Stimulated activated naive CD8-positive, alpha-beta T cell treated with anti-CD3 and anti-CD28 coated beads, Interleukin-15, Interleukin-2, amounts not matched to agents 100 ng/mL and 50 ng/mL, for 24 hours (primary cell): Measurements from ENCODE around the gene C6.
"Not testable (repeated sequence)": the region's sequence is repeated elsewhere in the genome, so short reads cannot be mapped to it uniquely, and the experiment has no call there.

Experiments used
- H3K27ac Mint-ChIP-seq: one replicate; pipeline ENCODE4 v1.8.0; 2021; ENCODE audit warnings: mild to moderate bottlenecking, mixed read lengths
- H3K27me3 Mint-ChIP-seq: one replicate; pipeline ENCODE4 v1.8.0; 2021; ENCODE audit warnings: mixed read lengths
- H3K36me3 Mint-ChIP-seq: one replicate; pipeline ENCODE4 v1.8.0; 2021; ENCODE audit warnings: low read depth, mixed read lengths
- H3K4me1 Mint-ChIP-seq: one replicate; pipeline ENCODE4 v1.8.0; 2021; ENCODE audit warnings: low read depth, mixed read lengths
- H3K4me3 Mint-ChIP-seq: one replicate; pipeline ENCODE4 v1.8.0; 2021; ENCODE audit warnings: mild to moderate bottlenecking, mixed read lengths
- H3K9me3 Mint-ChIP-seq: one replicate; pipeline ENCODE4 v1.8.0; 2021; ENCODE audit warnings: mixed read lengths

Gene C6

GRCh38 chr5:41218929-41219657 is 5.8 kb upstream of the C6 start:
- H3K36me3 Mint-ChIP-seq = no peaks in the 10 kb centered on the region
- H3K9me3 Mint-ChIP-seq = no peaks in the 10 kb centered on the region
- no peak overlapping the region for H3K27ac Mint-ChIP-seq
- no peaks in the 10 kb centered on the region for H3K4me1 Mint-ChIP-seq
- H3K4me3 Mint-ChIP-seq = no peak overlapping the region
- H3K27me3 Mint-ChIP-seq = no peaks in the 10 kb centered on the region

- no peaks in the 10 kb centered on the region for H3K27me3 Mint-ChIP-seq
These were observed 850 bp upstream of the C6 start for GRCh38 chr5:41214182-41214581.

GRCh38 chr5:41212935-41213334 is 397 bp downstream of the C6 start:
- no peaks in the 10 kb centered on the region for H3K27me3 Mint-ChIP-seq
- no peak overlapping the region for H3K27ac Mint-ChIP-seq
- no peaks in the 10 kb centered on the region for H3K4me1 Mint-ChIP-seq
- no peaks in the 10 kb centered on the region for H3K36me3 Mint-ChIP-seq
- H3K9me3 Mint-ChIP-seq = peaks cover 2% of the 10 kb centered on the region
- H3K4me3 Mint-ChIP-seq = no peak overlapping the region

More at GRCh38 chr5:41214182-41214581, 850 bp upstream of the C6 start:
- Mint-ChIP-seq H3K4me1 (no peaks in the 10 kb centered on the region), H3K27ac (no peak overlapping the region), H3K36me3 (no peaks in the 10 kb centered on the region), H3K9me3 (no peaks in the 10 kb centered on the region), H3K4me3 (no peak overlapping the region)

DNA sequence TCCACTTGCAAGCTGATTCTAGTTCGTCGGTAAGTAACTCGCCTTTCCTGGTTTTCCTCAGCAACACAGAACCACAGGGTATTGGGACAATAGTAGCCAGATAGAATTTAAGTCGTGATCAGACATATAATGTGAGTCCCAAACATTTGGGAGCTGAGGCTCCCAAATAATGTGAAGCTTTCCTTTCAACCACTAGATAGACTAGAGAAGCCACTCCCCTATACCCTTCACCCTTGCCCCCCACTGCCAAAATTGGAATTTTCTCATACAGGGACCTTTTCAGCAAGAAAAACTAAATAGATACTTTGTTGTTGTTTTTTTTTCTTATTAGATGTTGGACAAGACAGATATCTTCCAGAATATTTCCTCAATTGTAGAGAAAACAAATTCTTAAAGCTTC is 1.9 kb downstream of the C6 start:
- no peak overlapping the region for H3K4me3 Mint-ChIP-seq
- H3K36me3 Mint-ChIP-seq = no peaks in the 10 kb centered on the region
- H3K27ac Mint-ChIP-seq = no peak overlapping the region
- H3K9me3 Mint-ChIP-seq = peaks cover 8% of the 10 kb centered on the region
- no peaks in the 10 kb centered on the region for H3K27me3 Mint-ChIP-seq
- no peaks in the 10 kb centered on the region for H3K4me1 Mint-ChIP-seq

GRCh38 chr5:41205475-41205874 is 7.9 kb downstream of the C6 start:
- H3K4me1 Mint-ChIP-seq, H3K27me3 Mint-ChIP-seq, H3K4me3 Mint-ChIP-seq, H3K27ac Mint-ChIP-seq, H3K9me3 Mint-ChIP-seq, H3K36me3 Mint-ChIP-seq: not testable (repeated sequence)

GRCh38 chr5:41203033-41203432 is 10.3 kb downstream of the C6 start:
- Mint-ChIP-seq H3K27ac (no peak overlapping the region), H3K27me3 (no peaks in the 10 kb centered on the region), H3K4me3 (no peak overlapping the region), H3K9me3 (peaks cover 9% of the 10 kb centered on the region), H3K36me3 (no peaks in the 10 kb centered on the region), H3K4me1 (no peaks in the 10 kb centered on the region)

- H3K36me3 Mint-ChIP-seq = no peaks in the 10 kb centered on the region
- H3K27me3 Mint-ChIP-seq = no peaks in the 10 kb centered on the region
- H3K27ac Mint-ChIP-seq = no peak overlapping the region
These were observed 12.1 kb downstream of the C6 start for GRCh38 chr5:41201082-41201772.

GRCh38 chr5:41200506-41200905 is 12.8 kb downstream of the C6 start:
- Mint-ChIP-seq H3K36me3 (no peaks in the 10 kb centered on the region), H3K9me3 (no peaks in the 10 kb centered on the region), H3K27ac (no peak overlapping the region), H3K27me3 (no peaks in the 10 kb centered on the region), H3K4me3 (no peak overlapping the region), H3K4me1 (no peaks in the 10 kb centered on the region)

More at GRCh38 chr5:41201082-41201772, 12.1 kb downstream of the C6 start:
- Mint-ChIP-seq H3K9me3 (peaks cover under 1% of the 10 kb centered on the region), H3K4me1 (no peaks in the 10 kb centered on the region), H3K4me3 (no peak overlapping the region)

DNA sequence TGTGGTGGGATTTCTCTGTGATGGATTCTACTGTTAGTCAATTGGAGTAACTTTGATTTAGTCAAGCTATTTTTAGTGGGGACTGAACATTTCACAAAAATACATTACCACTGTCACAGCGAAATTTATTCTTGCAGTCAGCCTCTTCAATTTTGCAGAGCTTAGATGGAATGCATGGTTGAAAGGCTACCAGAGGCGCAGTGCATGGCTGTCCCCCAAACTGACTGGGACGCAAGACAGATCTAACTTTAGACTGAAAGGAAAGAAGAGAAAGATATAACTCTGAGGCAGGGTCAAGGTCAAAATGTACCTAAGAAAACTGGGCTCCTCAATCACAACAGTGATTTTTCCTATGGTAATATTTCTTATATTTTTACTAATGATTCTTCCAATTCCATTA is 13.7 kb downstream of the C6 start:
- Mint-ChIP-seq H3K27ac (no peak overlapping the region), H3K4me3 (no peak overlapping the region), H3K9me3 (no peaks in the 10 kb centered on the region), H3K4me1 (no peaks in the 10 kb centered on the region), H3K36me3 (no peaks in the 10 kb centered on the region), H3K27me3 (no peaks in the 10 kb centered on the region)

DNA sequence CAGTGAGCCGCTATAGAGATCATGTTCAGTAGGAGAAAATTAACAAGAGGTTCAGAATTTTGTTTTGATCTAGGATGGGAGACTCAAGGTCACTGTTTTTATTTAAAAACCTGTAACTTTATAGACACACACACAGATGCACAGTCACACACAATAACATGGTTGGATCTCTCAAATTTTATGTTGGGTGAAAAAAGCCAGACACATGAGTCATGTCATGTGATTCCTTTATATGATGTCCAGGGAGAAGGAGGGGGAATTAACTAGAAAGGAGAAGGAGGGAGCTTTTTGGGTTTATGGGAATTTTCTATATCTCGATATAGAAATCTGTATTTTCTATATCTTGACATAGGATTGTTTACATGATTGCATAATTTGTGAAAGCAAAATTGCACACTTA is 17.1 kb downstream of the C6 start:
- Mint-ChIP-seq H3K27ac (no peak overlapping the region), H3K4me3 (no peak overlapping the region), H3K4me1 (no peaks in the 10 kb centered on the region), H3K9me3 (no peaks in the 10 kb centered on the region), H3K36me3 (no peaks in the 10 kb centered on the region), H3K27me3 (no peaks in the 10 kb centered on the region)

DNA sequence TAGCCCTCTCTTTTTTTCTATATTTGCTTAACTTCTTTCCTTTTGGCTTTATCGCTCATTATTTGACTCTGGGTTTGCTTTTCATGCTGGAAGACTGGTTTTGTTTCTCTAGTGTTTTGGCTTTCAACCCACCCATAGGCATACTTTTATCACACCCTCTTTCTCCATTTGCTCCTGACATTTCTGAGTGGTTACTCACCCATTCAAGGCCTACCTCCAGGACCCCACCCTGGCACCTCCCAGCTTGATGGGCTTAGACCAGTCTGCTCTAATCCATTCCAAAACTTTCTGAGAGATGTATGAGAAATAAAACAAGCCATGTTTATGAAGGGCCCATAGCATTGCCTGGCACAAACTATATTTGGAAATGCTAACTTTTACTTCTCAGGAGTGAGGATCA is 18.1 kb downstream of the C6 start:
- no peaks in the 10 kb centered on the region for H3K4me1 Mint-ChIP-seq
- H3K36me3 Mint-ChIP-seq = no peaks in the 10 kb centered on the region
- no peak overlapping the region for H3K4me3 Mint-ChIP-seq
- no peaks in the 10 kb centered on the region for H3K9me3 Mint-ChIP-seq
- H3K27me3 Mint-ChIP-seq = no peaks in the 10 kb centered on the region
- H3K27ac Mint-ChIP-seq = no peak overlapping the region

DNA sequence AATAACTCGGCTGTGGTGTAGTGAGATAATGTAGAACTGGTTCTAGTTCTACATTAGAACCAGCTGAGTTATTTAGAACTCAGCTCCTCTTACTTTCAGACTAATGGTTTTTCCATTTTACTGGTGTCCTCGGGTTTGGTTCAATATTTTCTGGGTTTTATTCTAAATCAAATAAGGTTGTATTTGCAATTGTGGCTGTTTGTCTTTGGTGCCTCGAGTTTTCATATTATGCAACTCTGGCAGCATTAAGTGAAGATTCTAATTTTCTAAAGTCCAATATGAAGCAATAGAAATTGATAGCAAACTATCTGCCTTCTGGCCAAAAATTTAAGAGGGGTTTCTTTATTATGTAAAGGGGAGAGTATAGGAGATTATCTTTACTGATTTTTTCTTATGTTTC is 19.0 kb downstream of the C6 start:
- H3K27me3 Mint-ChIP-seq = no peaks in the 10 kb centered on the region
- no peaks in the 10 kb centered on the region for H3K9me3 Mint-ChIP-seq
- H3K4me1 Mint-ChIP-seq = no peaks in the 10 kb centered on the region
- no peak overlapping the region for H3K27ac Mint-ChIP-seq
- H3K4me3 Mint-ChIP-seq = no peak overlapping the region
- no peaks in the 10 kb centered on the region for H3K36me3 Mint-ChIP-seq

GRCh38 chr5:41193456-41194205 is 19.7 kb downstream of the C6 start:
- no peaks in the 10 kb centered on the region for H3K36me3 Mint-ChIP-seq
- no peak overlapping the region for H3K4me3 Mint-ChIP-seq
- no peaks in the 10 kb centered on the region for H3K4me1 Mint-ChIP-seq
- H3K9me3 Mint-ChIP-seq = no peaks in the 10 kb centered on the region
- H3K27me3 Mint-ChIP-seq = no peaks in the 10 kb centered on the region
- no peak overlapping the region for H3K27ac Mint-ChIP-seq

GRCh38 chr5:41191249-41191648 is 22.1 kb downstream of the C6 start:
- H3K4me3 Mint-ChIP-seq = no peak overlapping the region
- H3K27ac Mint-ChIP-seq = no peak overlapping the region
- no peaks in the 10 kb centered on the region for H3K36me3 Mint-ChIP-seq
- H3K4me1 Mint-ChIP-seq = no peaks in the 10 kb centered on the region
- H3K9me3 Mint-ChIP-seq = no peaks in the 10 kb centered on the region
- no peaks in the 10 kb centered on the region for H3K27me3 Mint-ChIP-seq

DNA sequence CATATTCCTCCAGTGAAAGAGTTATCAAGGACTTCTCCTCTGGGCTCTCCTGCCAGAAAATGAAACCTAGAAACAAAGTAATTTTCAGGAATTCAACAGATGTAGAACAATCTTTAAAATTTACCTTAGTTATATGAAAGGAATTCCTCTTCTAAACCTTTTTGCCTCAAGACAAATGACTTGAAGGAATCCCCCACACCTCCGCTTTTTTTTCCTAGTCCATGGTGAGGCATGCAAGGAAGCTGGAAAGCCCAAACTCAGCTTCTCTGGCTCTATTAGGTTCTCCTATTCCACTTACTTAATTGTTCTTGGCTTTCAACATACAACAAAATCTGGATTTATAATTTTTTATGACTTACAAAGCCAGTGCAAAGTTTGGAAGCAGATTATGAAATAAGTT is 27.2 kb downstream of the C6 start:
- Mint-ChIP-seq H3K36me3 (no peaks in the 10 kb centered on the region), H3K27me3 (no peaks in the 10 kb centered on the region), H3K9me3 (no peaks in the 10 kb centered on the region), H3K4me3 (no peak overlapping the region), H3K4me1 (no peaks in the 10 kb centered on the region), H3K27ac (no peak overlapping the region)
